GM23338 (cell line): ENCODE data around the gene ERMP1. TPM values are rescaled to one million over a fixed set of nuclear protein-coding genes. Genes with fewer than 3 reads are reported as not detected.

Experiments
- ATAC-seq: fragments of 200-7000 bp; cut with Tn5 transposase; 3 replicates; pipeline ENCODE4 v1.9.1; 2020
- DNase-seq: peaks from one replicate; pipeline ENCODE4 v3.0.0-alpha.2; 2015; ENCODE audit warnings: low spot score
- H2AFZ ChIP-seq: fragments of 200-600 bp; sonication (generic); 2 replicates; pipeline ENCODE4 v1.8.0; 2016; ENCODE audit warnings: antibody characterized with exemption, mild to moderate bottlenecking, moderate library complexity
- H3F3A ChIP-seq: fragments of 200-600 bp; sonication (generic); replicated peaks from 2 replicates; pipeline ENCODE4 v1.8.0; 2017; ENCODE audit warnings: antibody characterized with exemption, mixed run types, low read depth
- H3K27ac ChIP-seq: fragments of 200-600 bp; sonication (generic); 2 replicates; pipeline ENCODE4 v1.6.1; 2016; ENCODE audit warnings: low read depth
- H3K27me3 ChIP-seq: fragments of 200-600 bp; sonication (generic); 2 replicates; pipeline ENCODE4 v1.8.0; 2016; ENCODE audit warnings: mild to moderate bottlenecking, mixed run types, moderate library complexity; ENCODE audit not compliant: insufficient read depth
- H3K36me3 ChIP-seq: fragments of 200-600 bp; sonication (generic); 2 replicates; pipeline ENCODE4 v1.8.0; 2016; ENCODE audit warnings: mild to moderate bottlenecking; ENCODE audit not compliant: insufficient read depth
- H3K4me1 ChIP-seq: fragments of 200-600 bp; sonication (generic); 2 replicates; pipeline ENCODE4 v1.8.0; 2016; ENCODE audit warnings: mild to moderate bottlenecking, moderate library complexity; ENCODE audit not compliant: insufficient read depth
- H3K4me2 ChIP-seq: fragments of 200-600 bp; sonication (generic); 2 replicates; pipeline ENCODE4 v1.7.1; 2017; ENCODE audit warnings: mixed run types
- H3K4me3 ChIP-seq: fragments of 200-600 bp; sonication (generic); 2 replicates; pipeline ENCODE4 v1.6.1; 2016; ENCODE audit warnings: mixed run types
- H3K79me2 ChIP-seq: fragments of 200-600 bp; sonication (generic); replicated peaks from 2 replicates; pipeline ENCODE4 v1.8.0; 2017; ENCODE audit warnings: mild to moderate bottlenecking; ENCODE audit not compliant: insufficient read depth
- H3K9me2 ChIP-seq: fragments of 200-600 bp; sonication (generic); 2 replicates; pipeline ENCODE4 v1.8.0; 2017; ENCODE audit not compliant: insufficient read depth
- H4K20me1 ChIP-seq: fragments of 200-600 bp; sonication (generic); replicated peaks from 2 replicates; pipeline ENCODE4 v1.8.0; 2017; ENCODE audit warnings: mild to moderate bottlenecking; ENCODE audit not compliant: insufficient read depth
- H3K27ac Mint-ChIP-seq: 2 replicates; pipeline ENCODE4 v1.8.0; 2020; ENCODE audit warnings: inconsistent platforms, mild to moderate bottlenecking, moderate library complexity, mixed read lengths
- H3K27me3 Mint-ChIP-seq: 3 replicates; pipeline ENCODE4 v1.8.0; 2022; ENCODE audit warnings: low read depth, mild to moderate bottlenecking, moderate library complexity, mixed read lengths, inconsistent platforms; ENCODE audit not compliant: insufficient read depth, poor library complexity
- H3K36me3 Mint-ChIP-seq: 3 replicates; pipeline ENCODE4 v1.8.0; 2021; ENCODE audit warnings: low read depth, mild to moderate bottlenecking, inconsistent platforms, moderate library complexity, mixed read lengths
- H3K4me1 Mint-ChIP-seq: 3 replicates; pipeline ENCODE4 v1.8.0; 2020; ENCODE audit warnings: mild to moderate bottlenecking, inconsistent platforms, mixed read lengths
- H3K4me3 Mint-ChIP-seq: 3 replicates; pipeline ENCODE4 v1.8.0; 2021; ENCODE audit warnings: moderate library complexity, mild to moderate bottlenecking, inconsistent platforms, mixed read lengths
- H3K9me3 Mint-ChIP-seq: 3 replicates; pipeline ENCODE4 v1.8.0; 2020; ENCODE audit warnings: moderate library complexity, mild to moderate bottlenecking, inconsistent platforms, mixed read lengths
- CREB1 ChIP-seq: fragments of 250-450 bp; sonication (Bioruptor Pico); IDR thresholded peaks from 2 replicates; pipeline ENCODE4 v1.5.0; 2020; ENCODE audit warnings: low read depth, mild to moderate bottlenecking, moderate library complexity
- JUNB ChIP-seq: IDR thresholded peaks from one replicate; pipeline ENCODE4 v1.6.1; 2016; ENCODE audit warnings: antibody characterized with exemption; ENCODE audit not compliant: unreplicated experiment
- STAT1 ChIP-seq: IDR thresholded peaks from one replicate; pipeline ENCODE4 v1.6.1; 2016; ENCODE audit warnings: antibody characterized with exemption; ENCODE audit not compliant: unreplicated experiment
- ZNF331 ChIP-seq: fragments of 250-450 bp; sonication (Bioruptor Pico); IDR thresholded peaks from 2 replicates; pipeline ENCODE4 v1.5.0; 2020; ENCODE audit warnings: low read depth, mild to moderate bottlenecking, moderate library complexity
- polyA plus RNA-seq: library from polyadenylated mRNA; unstranded; fragments of >200 nt; fragmentation: Nextera tagmentation; extraction: Ambion mirVana; gene quantifications from 2 replicates; pipeline ENCODE4 v1.2.1, GENCODE V29; 2016
- total RNA-seq: library from RNA; depleted of rRNA; stranded (reverse); fragments of >200 nt; shearing (Covaris generic); gene quantifications from 2 replicates; pipeline ENCODE4 v1.2.3, GENCODE V29; 2014
- TF ChIP-seq, protein P1 (sequence below): IDR thresholded peaks from 2 replicates; pipeline ENCODE4 v1.6.1; 2016; ENCODE audit warnings: antibody characterized with exemption
- TF ChIP-seq, protein P2 (sequence below), 2 experiments: fragments of 200-600 bp in 1 of 2; sonication (generic) in 1 of 2; conservative IDR thresholded peaks; 2 replicates each; pipeline versions ENCODE4 v1.5.1 to v1.6.1; 2016 to 2017; ENCODE audit warnings: antibody characterized with exemption in 2 of 2, low read depth in 2 of 2, mild to moderate bottlenecking in 2 of 2, moderate library complexity in 1 of 2
- TF ChIP-seq, protein P3 (sequence below): IDR thresholded peaks from one replicate; pipeline ENCODE4 v1.6.1; 2018; ENCODE audit warnings: antibody characterized with exemption; ENCODE audit not compliant: unreplicated experiment

The ERMP1 gene
- total and polyA plus RNA-seq, 2 experiments from 2014 or later: 5.3 to 23.4 TPM

DNA sequence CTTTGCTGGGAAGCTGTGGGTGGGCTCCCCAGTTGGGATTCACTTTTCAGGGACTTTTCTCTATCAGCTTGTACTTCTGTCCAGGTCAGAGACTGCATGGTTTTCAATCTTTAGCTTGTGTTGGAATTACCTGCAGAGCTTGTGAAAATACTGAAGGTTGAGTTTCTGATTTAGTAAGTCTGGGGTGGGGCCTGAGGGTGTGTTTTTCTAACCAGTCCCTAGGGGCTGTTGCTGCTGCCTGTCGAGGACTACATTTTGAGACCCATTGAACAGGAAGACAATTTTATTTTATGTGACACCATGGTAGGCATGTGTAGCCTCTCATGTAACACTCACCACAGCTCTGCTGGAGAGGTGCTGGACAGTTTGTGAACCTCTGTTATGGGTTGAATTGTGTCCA lies 43.1 kb upstream of the ERMP1 start (continued):
- TF ChIP-seq, protein P1, sequence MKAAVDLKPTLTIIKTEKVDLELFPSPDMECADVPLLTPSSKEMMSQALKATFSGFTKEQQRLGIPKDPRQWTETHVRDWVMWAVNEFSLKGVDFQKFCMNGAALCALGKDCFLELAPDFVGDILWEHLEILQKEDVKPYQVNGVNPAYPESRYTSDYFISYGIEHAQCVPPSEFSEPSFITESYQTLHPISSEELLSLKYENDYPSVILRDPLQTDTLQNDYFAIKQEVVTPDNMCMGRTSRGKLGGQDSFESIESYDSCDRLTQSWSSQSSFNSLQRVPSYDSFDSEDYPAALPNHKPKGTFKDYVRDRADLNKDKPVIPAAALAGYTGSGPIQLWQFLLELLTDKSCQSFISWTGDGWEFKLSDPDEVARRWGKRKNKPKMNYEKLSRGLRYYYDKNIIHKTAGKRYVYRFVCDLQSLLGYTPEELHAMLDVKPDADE: no peak
- TF ChIP-seq CREB1 (CRISPR knock-in tag): no peak
- no peak for TF ChIP-seq STAT1
- TF ChIP-seq JUNB: no peak
- TF ChIP-seq, protein P2, sequence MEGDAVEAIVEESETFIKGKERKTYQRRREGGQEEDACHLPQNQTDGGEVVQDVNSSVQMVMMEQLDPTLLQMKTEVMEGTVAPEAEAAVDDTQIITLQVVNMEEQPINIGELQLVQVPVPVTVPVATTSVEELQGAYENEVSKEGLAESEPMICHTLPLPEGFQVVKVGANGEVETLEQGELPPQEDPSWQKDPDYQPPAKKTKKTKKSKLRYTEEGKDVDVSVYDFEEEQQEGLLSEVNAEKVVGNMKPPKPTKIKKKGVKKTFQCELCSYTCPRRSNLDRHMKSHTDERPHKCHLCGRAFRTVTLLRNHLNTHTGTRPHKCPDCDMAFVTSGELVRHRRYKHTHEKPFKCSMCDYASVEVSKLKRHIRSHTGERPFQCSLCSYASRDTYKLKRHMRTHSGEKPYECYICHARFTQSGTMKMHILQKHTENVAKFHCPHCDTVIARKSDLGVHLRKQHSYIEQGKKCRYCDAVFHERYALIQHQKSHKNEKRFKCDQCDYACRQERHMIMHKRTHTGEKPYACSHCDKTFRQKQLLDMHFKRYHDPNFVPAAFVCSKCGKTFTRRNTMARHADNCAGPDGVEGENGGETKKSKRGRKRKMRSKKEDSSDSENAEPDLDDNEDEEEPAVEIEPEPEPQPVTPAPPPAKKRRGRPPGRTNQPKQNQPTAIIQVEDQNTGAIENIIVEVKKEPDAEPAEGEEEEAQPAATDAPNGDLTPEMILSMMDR (conservative IDR thresholded peaks at IDR 0.05; ENCODE audit: low read depth in 2 of 2): no peak

DNA sequence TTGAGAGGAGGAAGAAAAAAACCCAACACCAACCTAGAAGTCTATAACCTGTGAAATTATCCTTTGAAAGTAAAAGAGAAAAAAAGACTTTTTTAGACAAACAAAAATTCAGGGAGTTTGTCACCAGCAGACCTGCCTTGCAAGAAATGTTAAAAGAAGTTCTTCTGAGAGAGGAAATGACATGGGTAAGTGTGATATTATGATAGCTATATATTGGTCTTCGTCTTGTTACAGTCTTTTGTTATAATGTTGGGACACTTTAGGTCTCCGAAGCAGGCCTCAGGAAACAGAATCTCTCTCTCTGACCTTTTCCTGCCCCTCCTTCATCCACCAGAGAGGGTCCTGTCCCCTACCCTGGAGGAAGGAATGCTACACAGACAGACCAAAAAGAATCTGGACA lies 41.1 kb upstream of the ERMP1 start:
- Histone ChIP-seq H3F3A (no peaks in the 10 kb centered on the region), H3K27me3 (no peaks in the 10 kb centered on the region), H3K4me2 (no peak overlapping the region), H4K20me1 (no peaks in the 10 kb centered on the region), H3K36me3 (no peaks in the 10 kb centered on the region), H3K79me2 (no peaks in the 10 kb centered on the region), H3K4me1 (no peaks in the 10 kb centered on the region), H3K4me3 (no peak overlapping the region), H2AFZ (no peak overlapping the region), H3K9me2 (no peaks in the 10 kb centered on the region), H3K27ac (no peak overlapping the region)
- no peak for DNase-seq
- TF ChIP-seq, protein P3, sequence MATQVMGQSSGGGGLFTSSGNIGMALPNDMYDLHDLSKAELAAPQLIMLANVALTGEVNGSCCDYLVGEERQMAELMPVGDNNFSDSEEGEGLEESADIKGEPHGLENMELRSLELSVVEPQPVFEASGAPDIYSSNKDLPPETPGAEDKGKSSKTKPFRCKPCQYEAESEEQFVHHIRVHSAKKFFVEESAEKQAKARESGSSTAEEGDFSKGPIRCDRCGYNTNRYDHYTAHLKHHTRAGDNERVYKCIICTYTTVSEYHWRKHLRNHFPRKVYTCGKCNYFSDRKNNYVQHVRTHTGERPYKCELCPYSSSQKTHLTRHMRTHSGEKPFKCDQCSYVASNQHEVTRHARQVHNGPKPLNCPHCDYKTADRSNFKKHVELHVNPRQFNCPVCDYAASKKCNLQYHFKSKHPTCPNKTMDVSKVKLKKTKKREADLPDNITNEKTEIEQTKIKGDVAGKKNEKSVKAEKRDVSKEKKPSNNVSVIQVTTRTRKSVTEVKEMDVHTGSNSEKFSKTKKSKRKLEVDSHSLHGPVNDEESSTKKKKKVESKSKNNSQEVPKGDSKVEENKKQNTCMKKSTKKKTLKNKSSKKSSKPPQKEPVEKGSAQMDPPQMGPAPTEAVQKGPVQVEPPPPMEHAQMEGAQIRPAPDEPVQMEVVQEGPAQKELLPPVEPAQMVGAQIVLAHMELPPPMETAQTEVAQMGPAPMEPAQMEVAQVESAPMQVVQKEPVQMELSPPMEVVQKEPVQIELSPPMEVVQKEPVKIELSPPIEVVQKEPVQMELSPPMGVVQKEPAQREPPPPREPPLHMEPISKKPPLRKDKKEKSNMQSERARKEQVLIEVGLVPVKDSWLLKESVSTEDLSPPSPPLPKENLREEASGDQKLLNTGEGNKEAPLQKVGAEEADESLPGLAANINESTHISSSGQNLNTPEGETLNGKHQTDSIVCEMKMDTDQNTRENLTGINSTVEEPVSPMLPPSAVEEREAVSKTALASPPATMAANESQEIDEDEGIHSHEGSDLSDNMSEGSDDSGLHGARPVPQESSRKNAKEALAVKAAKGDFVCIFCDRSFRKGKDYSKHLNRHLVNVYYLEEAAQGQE: no peak
- TF ChIP-seq, protein P1: no peak
- no peak for TF ChIP-seq ZNF331 (CRISPR knock-in tag)
- no peak for TF ChIP-seq CREB1 (CRISPR knock-in tag)
- no peak for TF ChIP-seq STAT1
- Mint-ChIP-seq H3K4me1 (peaks cover 6% of the 10 kb centered on the region), H3K27ac (no peak overlapping the region), H3K4me3 (no peak overlapping the region), H3K27me3 (peaks cover 4% of the 10 kb centered on the region), H3K9me3 (no peaks in the 10 kb centered on the region), H3K36me3 (no peaks in the 10 kb centered on the region)
- ATAC-seq: no peak
